NCI-H2029 (cell line): ENCODE measurements around the gene EIF1AD.
"Not testable (repeated sequence)": the region's sequence is repeated elsewhere in the genome, so short reads cannot be mapped to it uniquely, and the experiment has no call there.

Experiments
- DNase-seq: peaks from one replicate; lab custom pipeline; 2025; lab: John Stamatoyannopoulos, UW

The EIF1AD gene

GRCh38 chr11:66001942-66002647, at the start of gene EIF1AD, which contains the start of gene BANF1:
Gene EIF1AD (minus strand): TSS chr11:66002157. CDS start chr11:66000389, 1,768 bp downstream.
Gene BANF1 (plus strand): TSS chr11:66002503. CDS start chr11:66003251, 748 bp downstream.
- peak; percentile 95 for DNase-seq

- no peak for DNase-seq
Observed at GRCh38 chr11:66051371-66051765, 49.4 kb upstream of the EIF1AD start.

GRCh38 chr11:66050581-66051231, 48.7 kb upstream of the EIF1AD start:
- DNase-seq, result no peak

GRCh38 chr11:66048547-66049323, 46.8 kb upstream of the EIF1AD start, which contains the start of gene GAL3ST3:
Gene GAL3ST3 (minus strand): TSS chr11:66049161. CDS start chr11:66045415, 3,746 bp downstream.
- no peak for DNase-seq

- DNase-seq, result no peak
Observed at GRCh38 chr11:66047541-66048365, 45.8 kb upstream of the EIF1AD start.

GRCh38 chr11:66046901-66047300, 44.9 kb upstream of the EIF1AD start:
- DNase-seq, result no peak

- DNase-seq, result peak; percentile 61
Observed at GRCh38 chr11:66045177-66045639, 43.3 kb upstream of the EIF1AD start.

GRCh38 chr11:66044757-66045156, 42.8 kb upstream of the EIF1AD start:
- DNase-seq, result no peak

- DNase-seq, result no peak
Observed at GRCh38 chr11:66042996-66043906, 41.3 kb upstream of the EIF1AD start.

GRCh38 chr11:66042227-66042995, 40.5 kb upstream of the EIF1AD start:
- DNase-seq, result no peak

- DNase-seq, result no peak
Observed at GRCh38 chr11:66039765-66040164, 37.8 kb upstream of the EIF1AD start.

GRCh38 chr11:66037327-66037726, 35.4 kb upstream of the EIF1AD start:
- no peak for DNase-seq

GRCh38 chr11:66036334-66036710, 34.4 kb upstream of the EIF1AD start:
- DNase-seq, result no peak

- DNase-seq, result no peak
Observed at GRCh38 chr11:66035653-66036333, 33.8 kb upstream of the EIF1AD start.

- DNase-seq, result no peak
Observed at GRCh38 chr11:66032957-66033735, 31.2 kb upstream of the EIF1AD start.

GRCh38 chr11:66026017-66026529, 24.1 kb upstream of the EIF1AD start, which contains the start of gene CATSPER1:
Gene CATSPER1 (minus strand): TSS chr11:66026479. CDS start chr11:66026379, 100 bp downstream.
- DNase-seq, result no peak

- DNase-seq, result not testable (repeated sequence)
Observed at GRCh38 chr11:66023186-66023440, 21.2 kb upstream of the EIF1AD start.
